CD14-positive monocyte (primary cell): ENCODE data around the gene MKRN2OS. TPM values are rescaled to one million over a fixed set of nuclear protein-coding genes. Genes with fewer than 3 reads are reported as not detected.

Experiments
- DNase-seq, 3 donors: peaks; one replicate each; pipeline ENCODE4 v3.0.0-alpha.2; 2011 to 2022
- H2AFZ ChIP-seq: 2 replicates; pipeline ENCODE4 v1.6.0; 2012; ENCODE audit warnings: mild to moderate bottlenecking, low read depth, low read length, inconsistent platforms; ENCODE audit not compliant: insufficient read depth, poor library complexity, severe bottlenecking
- H3K27ac ChIP-seq, 2 donors: 1 replicate in 1 of 2; 2 replicates in 1 of 2; pipeline ENCODE4 v1.5.1; 2012 to 2013; ENCODE audit warnings: low read length in 2 of 2, control low read depth in 1 of 2, inconsistent platforms in 1 of 2, low read depth in 1 of 2, mild to moderate bottlenecking in 1 of 2
- H3K27me3 ChIP-seq, 2 donors: one replicate each; pipeline versions ENCODE4 v1.6.0 to v1.6.1; 2011 to 2013; ENCODE audit warnings: low read length in 2 of 2; ENCODE audit not compliant: control insufficient read depth in 2 of 2, insufficient read depth in 2 of 2
- H3K36me3 ChIP-seq, 2 donors: replicated peaks in 1 of 2; 1 replicate in 1 of 2; 2 replicates in 1 of 2; pipeline versions ENCODE4 v1.5.1 to v1.6.1; 2012 to 2013; ENCODE audit warnings: low read length in 2 of 2, control low read depth in 1 of 2, inconsistent platforms in 1 of 2, mild to moderate bottlenecking in 1 of 2; ENCODE audit not compliant: insufficient read depth in 2 of 2, control insufficient read depth in 1 of 2
- H3K4me1 ChIP-seq, 2 donors: 1 replicate in 1 of 2; 2 replicates in 1 of 2; pipeline versions ENCODE4 v1.5.1 to v1.6.1; 2012 to 2013; ENCODE audit warnings: low read length in 2 of 2, control low read depth in 1 of 2, inconsistent platforms in 1 of 2, mild to moderate bottlenecking in 1 of 2, moderate library complexity in 1 of 2; ENCODE audit not compliant: insufficient read depth in 2 of 2, control insufficient read depth in 1 of 2
- H3K4me2 ChIP-seq: replicated peaks from 2 replicates; pipeline ENCODE3; 2012; ENCODE audit warnings: low read length, moderate library complexity, mild to moderate bottlenecking; ENCODE audit not compliant: poor library complexity, severe bottlenecking; ENCODE audit errors: extremely low read depth
- H3K4me3 ChIP-seq, 3 experiments: fragments of 200-600 bp in 1 of 3; sonication (generic) in 1 of 3; replicated peaks in 1 of 3; 1 replicate in 2 of 3; 2 replicates in 1 of 3; pipeline ENCODE4 v1.5.1; 2011 to 2013; ENCODE audit warnings: low read length in 3 of 3, mild to moderate bottlenecking in 3 of 3, control low read depth in 2 of 3, low read depth in 2 of 3, inconsistent platforms in 1 of 3, moderate library complexity in 1 of 3
- H3K79me2 ChIP-seq: 2 replicates; pipeline ENCODE4 v1.6.0; 2012; ENCODE audit warnings: mild to moderate bottlenecking, control low read depth, inconsistent platforms, low read length, moderate library complexity; ENCODE audit not compliant: insufficient read depth
- H3K9ac ChIP-seq: 2 replicates; pipeline ENCODE4 v1.6.0; 2017; ENCODE audit warnings: low read length, mild to moderate bottlenecking; ENCODE audit not compliant: insufficient read depth, poor library complexity, severe bottlenecking
- H3K9me3 ChIP-seq, 2 donors: replicated peaks in 1 of 2; 1 replicate in 1 of 2; 2 replicates in 1 of 2; pipeline versions ENCODE4 v1.5.1 to v1.6.1; 2012 to 2013; ENCODE audit warnings: low read length in 2 of 2, control low read depth in 1 of 2; ENCODE audit not compliant: control insufficient read depth in 1 of 2, insufficient read depth in 1 of 2
- H4K20me1 ChIP-seq: 2 replicates; pipeline ENCODE4 v1.6.0; 2012; ENCODE audit warnings: mild to moderate bottlenecking, low read length, control low read depth, moderate library complexity; ENCODE audit not compliant: insufficient read depth
- H3K27ac Mint-ChIP-seq, 7 donors: one replicate each; pipeline ENCODE4 v1.8.0; 2020; ENCODE audit warnings: mild to moderate bottlenecking in 7 of 7, mixed read lengths in 7 of 7, moderate library complexity in 6 of 7, inconsistent platforms in 2 of 7
- H3K27me3 Mint-ChIP-seq, 3 donors: one replicate each; pipeline ENCODE4 v1.8.0; 2021 to 2022; ENCODE audit warnings: low read depth in 3 of 3, mild to moderate bottlenecking in 3 of 3, mixed read lengths in 3 of 3, moderate library complexity in 3 of 3, inconsistent platforms in 1 of 3
- H3K36me3 Mint-ChIP-seq, 2 donors: one replicate each; pipeline ENCODE4 v1.8.0; 2020; ENCODE audit warnings: mixed read lengths in 2 of 2, inconsistent platforms in 1 of 2, mild to moderate bottlenecking in 1 of 2
- H3K4me1 Mint-ChIP-seq: one replicate; pipeline ENCODE4 v1.8.0; 2020; ENCODE audit warnings: mild to moderate bottlenecking, mixed read lengths
- H3K4me3 Mint-ChIP-seq, 2 donors: one replicate each; pipeline ENCODE4 v1.8.0; 2020; ENCODE audit warnings: mild to moderate bottlenecking in 2 of 2, mixed read lengths in 2 of 2, moderate library complexity in 1 of 2
- H3K9me3 Mint-ChIP-seq, 7 donors: one replicate each; pipeline ENCODE4 v1.8.0; 2020 to 2022; ENCODE audit warnings: mixed read lengths in 7 of 7, mild to moderate bottlenecking in 6 of 7, moderate library complexity in 6 of 7, inconsistent platforms in 2 of 7
- CTCF ChIP-seq: fragments of 200-600 bp; IDR thresholded peaks from one replicate; pipeline ENCODE4 v1.8.0; 2022; ENCODE audit warnings: antibody characterized with exemption, mild to moderate bottlenecking
- WGBS: methylation state at CpG from one replicate; pipeline ENCODE4 v1.1.5; 2013; ENCODE audit warnings: missing lambda C conversion rate; ENCODE audit not compliant: insufficient coverage; 5-methylcytosine and 5-hydroxymethylcytosine counted together
- intact Hi-C, 2 donors: fragments of 100-400 bp; cut with micrococcal nuclease; formaldehyde crosslinking; loops; one replicate each; pipeline versions ENCODE4 v1.15.0 to v1.15.1; 2023
- polyA plus RNA-seq, 3 donors: library from polyadenylated mRNA; depleted of rRNA in 1 of 3; unstranded in 2 of 3; stranded (reverse) in 1 of 3; fragments of 300-500 nt in 2 of 3; fragments of >200 nt in 1 of 3; fragmentation: Illumina TruSeq in 2 of 3; gene quantifications; 1 replicate in 2 of 3; 2 replicates in 1 of 3; pipeline ENCODE4 v1.2.3, GENCODE V29; 2012 to 2021

Gene MKRN2OS
- polyA plus RNA-seq, 3 donors, result not detected

GRCh38 chr3:12579905-12580304 is 34.6 kb upstream of the MKRN2OS start:
- H3K36me3 Mint-ChIP-seq, result peaks cover 79 to 92% of the 10 kb centered on the region in 2 donors
- no peak for TF ChIP-seq CTCF
- peak overlapping the region; percentile 12 to 58 for H3K27ac ChIP-seq
- H3K4me1 Mint-ChIP-seq, result peaks cover 8% of the 10 kb centered on the region
- no peak for DNase-seq
- 39% methylated on average over 3 of the region's 3 CpGs for WGBS
- H3K9me3 ChIP-seq, result no peaks in the 10 kb centered on the region
- H3K36me3 ChIP-seq, result peaks cover 82 to 94% of the 10 kb centered on the region in 2 donors
- H3K4me2 ChIP-seq, result no peak overlapping the region
- H3K27me3 Mint-ChIP-seq, result no peaks in the 10 kb centered on the region
- no peak overlapping the region for H2AFZ ChIP-seq
- H3K4me3 Mint-ChIP-seq, result no peak overlapping the region
- peak overlapping the region; percentile 8 for H3K9ac ChIP-seq
- no peaks in the 10 kb centered on the region for H3K27me3 ChIP-seq
- peak overlapping the region in 6 of 7 donors; percentile 42 to 91 (median 78) for H3K27ac Mint-ChIP-seq
- H3K9me3 Mint-ChIP-seq, result peaks cover 0 to 1% (median 0%) of the 10 kb centered on the region in 7 donors
- H3K4me3 ChIP-seq, result no peak overlapping the region
- H3K4me1 ChIP-seq, result no peaks in the 10 kb centered on the region
- H4K20me1 ChIP-seq, result peaks cover 37% of the 10 kb centered on the region
- intact Hi-C loops, result no loop called here
- H3K79me2 ChIP-seq, result no peaks in the 10 kb centered on the region

- H3K4me3 ChIP-seq, result no peak overlapping the region
- Mint-ChIP-seq H3K27me3 (no peaks in the 10 kb centered on the region), H3K36me3 (peaks cover 79 to 92% of the 10 kb centered on the region in 2 donors), H3K27ac (peak overlapping the region in 5 of 7 donors; percentile 68 to 91 (median 79)), H3K4me1 (peaks cover 8% of the 10 kb centered on the region), H3K4me3 (no peak overlapping the region), H3K9me3 (peaks cover 0 to 1% (median 0%) of the 10 kb centered on the region in 7 donors)
- no peaks in the 10 kb centered on the region for H3K9me3 ChIP-seq
- H3K4me1 ChIP-seq, result no peaks in the 10 kb centered on the region
- H3K36me3 ChIP-seq, result peaks cover 82 to 94% of the 10 kb centered on the region in 2 donors
- peak overlapping the region; percentile 12 to 58 for H3K27ac ChIP-seq
- intact Hi-C loops, result no loop called here
- no peak overlapping the region for H2AFZ ChIP-seq
- no peak for TF ChIP-seq CTCF
- H3K4me2 ChIP-seq, result no peak overlapping the region
- DNase-seq, result no peak
- peaks cover 33% of the 10 kb centered on the region for H4K20me1 ChIP-seq
- no peaks in the 10 kb centered on the region for H3K27me3 ChIP-seq
- 100% methylated on average over 1 of the region's 3 CpGs for WGBS
- H3K9ac ChIP-seq, result peak overlapping the region; percentile 8
- no peaks in the 10 kb centered on the region for H3K79me2 ChIP-seq
Observed at GRCh38 chr3:12579456-12579855, 34.2 kb upstream of the MKRN2OS start.
